Measurements from ENCODE around the gene TPD52L1.

The TPD52L1 gene

GRCh38 chr6:125216015-125216414, 62.4 kb downstream of the TPD52L1 start:
- Mint-ChIP-seq H3K27me3 (ENCODE audit: low read depth) (peaks cover 13% of the 10 kb centered on the region), H3K4me3 (no peak overlapping the region), H3K4me1 (ENCODE audit: low read depth) (no peaks in the 10 kb centered on the region), H3K27ac (no peak overlapping the region), H3K36me3 (ENCODE audit: low read depth) (no peaks in the 10 kb centered on the region), H3K9me3 (no peaks in the 10 kb centered on the region)
- no peak for DNase-seq (ENCODE audit: low spot score)

- H3K27ac Mint-ChIP-seq = no peak overlapping the region
- no peaks in the 10 kb centered on the region for H3K9me3 Mint-ChIP-seq
- H3K4me3 Mint-ChIP-seq = no peak overlapping the region
- no peaks in the 10 kb centered on the region for H3K36me3 Mint-ChIP-seq (ENCODE audit: low read depth)
- no peaks in the 10 kb centered on the region for H3K4me1 Mint-ChIP-seq (ENCODE audit: low read depth)
- DNase-seq (ENCODE audit: low spot score) = no peak
- H3K27me3 Mint-ChIP-seq (ENCODE audit: low read depth) = peaks cover 15% of the 10 kb centered on the region
These were observed 63.8 kb downstream of the TPD52L1 start for GRCh38 chr6:125217369-125217768.

GRCh38 chr6:125217992-125218391, 64.4 kb downstream of the TPD52L1 start:
- peaks cover 12% of the 10 kb centered on the region for H3K27me3 Mint-ChIP-seq (ENCODE audit: low read depth)
- H3K4me3 Mint-ChIP-seq = no peak overlapping the region
- H3K27ac Mint-ChIP-seq = no peak overlapping the region
- no peak for DNase-seq (ENCODE audit: low spot score)
- no peaks in the 10 kb centered on the region for H3K36me3 Mint-ChIP-seq (ENCODE audit: low read depth)
- no peaks in the 10 kb centered on the region for H3K4me1 Mint-ChIP-seq (ENCODE audit: low read depth)
- H3K9me3 Mint-ChIP-seq = no peaks in the 10 kb centered on the region

GRCh38 chr6:125219361-125219895, 65.9 kb downstream of the TPD52L1 start:
- Mint-ChIP-seq H3K27ac (no peak overlapping the region), H3K9me3 (no peaks in the 10 kb centered on the region)

GRCh38 chr6:125220712-125221111, 67.1 kb downstream of the TPD52L1 start:
- no peak for DNase-seq (ENCODE audit: low spot score)
- Mint-ChIP-seq H3K36me3 (ENCODE audit: low read depth) (no peaks in the 10 kb centered on the region), H3K27me3 (ENCODE audit: low read depth) (peaks cover 8% of the 10 kb centered on the region), H3K27ac (no peak overlapping the region), H3K4me1 (ENCODE audit: low read depth) (no peaks in the 10 kb centered on the region), H3K4me3 (no peak overlapping the region), H3K9me3 (no peaks in the 10 kb centered on the region)

More at GRCh38 chr6:125219361-125219895, 65.9 kb downstream of the TPD52L1 start:
- no peaks in the 10 kb centered on the region for H3K4me1 Mint-ChIP-seq (ENCODE audit: low read depth)
- H3K36me3 Mint-ChIP-seq (ENCODE audit: low read depth) = no peaks in the 10 kb centered on the region
- DNase-seq (ENCODE audit: low spot score) = no peak
- H3K4me3 Mint-ChIP-seq = no peak overlapping the region
- H3K27me3 Mint-ChIP-seq (ENCODE audit: low read depth) = peaks cover 8% of the 10 kb centered on the region

- H3K36me3 Mint-ChIP-seq (ENCODE audit: low read depth) = no peaks in the 10 kb centered on the region
- no peak for DNase-seq (ENCODE audit: low spot score)
- H3K27me3 Mint-ChIP-seq (ENCODE audit: low read depth) = peaks cover 8% of the 10 kb centered on the region
- no peak overlapping the region for H3K27ac Mint-ChIP-seq
- no peaks in the 10 kb centered on the region for H3K9me3 Mint-ChIP-seq
- no peak overlapping the region for H3K4me3 Mint-ChIP-seq
- no peaks in the 10 kb centered on the region for H3K4me1 Mint-ChIP-seq (ENCODE audit: low read depth)
These were observed 69.2 kb downstream of the TPD52L1 start for GRCh38 chr6:125222531-125223455.

- DNase-seq (ENCODE audit: low spot score) = no peak
- H3K9me3 Mint-ChIP-seq = no peaks in the 10 kb centered on the region
- H3K4me3 Mint-ChIP-seq = no peak overlapping the region
- peaks cover 4% of the 10 kb centered on the region for H3K27me3 Mint-ChIP-seq (ENCODE audit: low read depth)
- no peaks in the 10 kb centered on the region for H3K36me3 Mint-ChIP-seq (ENCODE audit: low read depth)
- H3K4me1 Mint-ChIP-seq (ENCODE audit: low read depth) = no peaks in the 10 kb centered on the region
- no peak overlapping the region for H3K27ac Mint-ChIP-seq
These were observed 70.8 kb downstream of the TPD52L1 start for GRCh38 chr6:125224231-125224861.

- no peak for DNase-seq (ENCODE audit: low spot score)
- no peaks in the 10 kb centered on the region for H3K4me1 Mint-ChIP-seq (ENCODE audit: low read depth)
- no peaks in the 10 kb centered on the region for H3K36me3 Mint-ChIP-seq (ENCODE audit: low read depth)
- H3K27me3 Mint-ChIP-seq (ENCODE audit: low read depth) = peaks cover 2% of the 10 kb centered on the region
- H3K27ac Mint-ChIP-seq = no peak overlapping the region
- H3K4me3 Mint-ChIP-seq = no peak overlapping the region
- no peaks in the 10 kb centered on the region for H3K9me3 Mint-ChIP-seq
These were observed 73.7 kb downstream of the TPD52L1 start for GRCh38 chr6:125227244-125227643.

- Mint-ChIP-seq H3K9me3 (no peaks in the 10 kb centered on the region), H3K4me3 (no peak overlapping the region), H3K27me3 (ENCODE audit: low read depth) (no peaks in the 10 kb centered on the region), H3K27ac (no peak overlapping the region), H3K36me3 (ENCODE audit: low read depth) (no peaks in the 10 kb centered on the region), H3K4me1 (ENCODE audit: low read depth) (no peaks in the 10 kb centered on the region)
- DNase-seq (ENCODE audit: low spot score) = no peak
These were observed 75.5 kb downstream of the TPD52L1 start for GRCh38 chr6:125228981-125229479.

GRCh38 chr6:125230674-125231073, 77.1 kb downstream of the TPD52L1 start:
- no peaks in the 10 kb centered on the region for H3K9me3 Mint-ChIP-seq
- no peaks in the 10 kb centered on the region for H3K4me1 Mint-ChIP-seq (ENCODE audit: low read depth)
- H3K27ac Mint-ChIP-seq = no peak overlapping the region
- no peak for DNase-seq (ENCODE audit: low spot score)
- no peaks in the 10 kb centered on the region for H3K27me3 Mint-ChIP-seq (ENCODE audit: low read depth)
- no peak overlapping the region for H3K4me3 Mint-ChIP-seq
- no peaks in the 10 kb centered on the region for H3K36me3 Mint-ChIP-seq (ENCODE audit: low read depth)

GRCh38 chr6:125231133-125231532, 77.6 kb downstream of the TPD52L1 start:
- no peaks in the 10 kb centered on the region for H3K9me3 Mint-ChIP-seq
- no peak overlapping the region for H3K27ac Mint-ChIP-seq
- no peaks in the 10 kb centered on the region for H3K4me1 Mint-ChIP-seq (ENCODE audit: low read depth)
- H3K4me3 Mint-ChIP-seq = no peak overlapping the region
- H3K36me3 Mint-ChIP-seq (ENCODE audit: low read depth) = no peaks in the 10 kb centered on the region
- DNase-seq (ENCODE audit: low spot score) = no peak
- H3K27me3 Mint-ChIP-seq (ENCODE audit: low read depth) = no peaks in the 10 kb centered on the region

- no peak for DNase-seq (ENCODE audit: low spot score)
- Mint-ChIP-seq H3K27me3 (ENCODE audit: low read depth) (no peaks in the 10 kb centered on the region), H3K4me3 (no peak overlapping the region), H3K27ac (no peak overlapping the region), H3K9me3 (no peaks in the 10 kb centered on the region), H3K36me3 (ENCODE audit: low read depth) (no peaks in the 10 kb centered on the region), H3K4me1 (ENCODE audit: low read depth) (no peaks in the 10 kb centered on the region)
These were observed 78.2 kb downstream of the TPD52L1 start for GRCh38 chr6:125231574-125232343.

GRCh38 chr6:125232466-125232865, 78.9 kb downstream of the TPD52L1 start:
- no peak overlapping the region for H3K4me3 Mint-ChIP-seq
- no peaks in the 10 kb centered on the region for H3K27me3 Mint-ChIP-seq (ENCODE audit: low read depth)
- H3K36me3 Mint-ChIP-seq (ENCODE audit: low read depth) = no peaks in the 10 kb centered on the region
- no peaks in the 10 kb centered on the region for H3K4me1 Mint-ChIP-seq (ENCODE audit: low read depth)
- H3K9me3 Mint-ChIP-seq = no peaks in the 10 kb centered on the region
- DNase-seq (ENCODE audit: low spot score) = no peak
- H3K27ac Mint-ChIP-seq = no peak overlapping the region

Data from T-helper 2 cell treated with Interferon-gamma antibody and Interleukin-4, amounts not matched to agents 5 μg/mL and 100 μg/mL, for 36 hours (primary cell).